HG03139 (cell line): Measurements from ENCODE around the gene ANKMY1.
"Not testable (repeated sequence)": the region's sequence is repeated elsewhere in the genome, so short reads cannot be mapped to it uniquely, and the experiment has no call there.

Experiments used
- ATAC-seq: cut with Tn5 transposase; IDR thresholded peaks from one replicate; pipeline ENCODE4 v1.9.1; 2021; ENCODE audit not compliant: unreplicated experiment

Gene ANKMY1

GRCh38 chr2:240555541-240556250, 2.1 kb downstream of the ANKMY1 start:
- no peak for ATAC-seq

GRCh38 chr2:240554767-240555493, 2.9 kb downstream of the ANKMY1 start:
- ATAC-seq = no peak

- no peak for ATAC-seq
Observed at GRCh38 chr2:240553956-240554480, 3.8 kb downstream of the ANKMY1 start.

GRCh38 chr2:240551811-240552210, 6.0 kb downstream of the ANKMY1 start:
- ATAC-seq = no peak

- ATAC-seq = no peak
Observed at GRCh38 chr2:240551288-240551687, 6.5 kb downstream of the ANKMY1 start.

- no peak for ATAC-seq
Observed at GRCh38 chr2:240539906-240540305, 17.9 kb downstream of the ANKMY1 start.

GRCh38 chr2:240539101-240539500, 18.7 kb downstream of the ANKMY1 start:
- ATAC-seq = not testable (repeated sequence)

GRCh38 chr2:240538031-240538780, 19.6 kb downstream of the ANKMY1 start:
- no peak for ATAC-seq

GRCh38 chr2:240532031-240532775, 25.6 kb downstream of the ANKMY1 start:
- no peak for ATAC-seq

GRCh38 chr2:240531038-240531437, 26.8 kb downstream of the ANKMY1 start:
- ATAC-seq = no peak

GRCh38 chr2:240530181-240530580, 27.6 kb downstream of the ANKMY1 start:
- ATAC-seq = no peak

GRCh38 chr2:240529344-240529999, 28.3 kb downstream of the ANKMY1 start:
- no peak for ATAC-seq

- ATAC-seq = no peak
Observed at GRCh38 chr2:240528406-240529040, 29.3 kb downstream of the ANKMY1 start.

- no peak for ATAC-seq
Observed at GRCh38 chr2:240527153-240527750, 30.5 kb downstream of the ANKMY1 start.

- ATAC-seq = no peak
Observed at GRCh38 chr2:240526521-240526920, 31.3 kb downstream of the ANKMY1 start.

GRCh38 chr2:240525802-240526201, 32.0 kb downstream of the ANKMY1 start:
- ATAC-seq = no peak

- ATAC-seq = no peak
Observed at GRCh38 chr2:240524963-240525718, 32.6 kb downstream of the ANKMY1 start.

- no peak for ATAC-seq
Observed at GRCh38 chr2:240523451-240524281, 34.1 kb downstream of the ANKMY1 start.
